Measurements from ENCODE around the gene NF2.

GRCh38 chr22:29674121-29674520, 70.7 kb downstream of the NF2 start:
- TF ChIP-seq, protein P1, sequence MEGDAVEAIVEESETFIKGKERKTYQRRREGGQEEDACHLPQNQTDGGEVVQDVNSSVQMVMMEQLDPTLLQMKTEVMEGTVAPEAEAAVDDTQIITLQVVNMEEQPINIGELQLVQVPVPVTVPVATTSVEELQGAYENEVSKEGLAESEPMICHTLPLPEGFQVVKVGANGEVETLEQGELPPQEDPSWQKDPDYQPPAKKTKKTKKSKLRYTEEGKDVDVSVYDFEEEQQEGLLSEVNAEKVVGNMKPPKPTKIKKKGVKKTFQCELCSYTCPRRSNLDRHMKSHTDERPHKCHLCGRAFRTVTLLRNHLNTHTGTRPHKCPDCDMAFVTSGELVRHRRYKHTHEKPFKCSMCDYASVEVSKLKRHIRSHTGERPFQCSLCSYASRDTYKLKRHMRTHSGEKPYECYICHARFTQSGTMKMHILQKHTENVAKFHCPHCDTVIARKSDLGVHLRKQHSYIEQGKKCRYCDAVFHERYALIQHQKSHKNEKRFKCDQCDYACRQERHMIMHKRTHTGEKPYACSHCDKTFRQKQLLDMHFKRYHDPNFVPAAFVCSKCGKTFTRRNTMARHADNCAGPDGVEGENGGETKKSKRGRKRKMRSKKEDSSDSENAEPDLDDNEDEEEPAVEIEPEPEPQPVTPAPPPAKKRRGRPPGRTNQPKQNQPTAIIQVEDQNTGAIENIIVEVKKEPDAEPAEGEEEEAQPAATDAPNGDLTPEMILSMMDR (IDR thresholded peaks at IDR 0.05): no peak
- TF ChIP-seq POLR2A (IDR thresholded peaks at IDR 0.05) (no peak), POLR2AphosphoS5 (IDR thresholded peaks at IDR 0.05) (no peak)

Data from breast epithelium (tissue), 3 donors.